CD4-positive, alpha-beta T cell treated with Interleukin-17A for 1 hour (primary cell): ENCODE measurements around the gene SLC2A6.

Source experiments
- DNase-seq: peaks from one replicate; pipeline ENCODE4 v3.0.0-alpha.2; 2020

Gene SLC2A6

DNA sequence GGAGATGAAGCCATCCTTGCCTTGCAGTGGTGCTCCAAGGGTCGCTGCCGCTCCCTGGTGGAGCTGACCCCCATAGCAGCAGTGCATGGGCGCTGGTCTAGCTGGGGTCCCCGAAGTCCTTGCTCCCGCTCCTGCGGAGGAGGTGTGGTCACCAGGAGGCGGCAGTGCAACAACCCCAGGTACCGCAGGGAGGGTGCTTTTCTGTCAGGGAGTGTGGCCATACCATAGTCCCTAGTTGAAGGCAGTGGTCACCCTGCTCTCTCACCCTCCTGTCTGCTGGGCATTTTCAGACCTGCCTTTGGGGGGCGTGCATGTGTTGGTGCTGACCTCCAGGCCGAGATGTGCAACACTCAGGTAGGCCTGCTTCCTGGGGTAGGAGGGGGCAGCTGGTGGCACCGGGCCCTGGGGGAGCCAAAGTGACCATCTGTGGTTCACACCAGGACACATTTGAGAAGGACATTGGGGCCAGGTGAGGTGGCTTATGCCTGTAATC, 45.5 kb downstream of the SLC2A6 start:
- DNase-seq = no peak

DNA sequence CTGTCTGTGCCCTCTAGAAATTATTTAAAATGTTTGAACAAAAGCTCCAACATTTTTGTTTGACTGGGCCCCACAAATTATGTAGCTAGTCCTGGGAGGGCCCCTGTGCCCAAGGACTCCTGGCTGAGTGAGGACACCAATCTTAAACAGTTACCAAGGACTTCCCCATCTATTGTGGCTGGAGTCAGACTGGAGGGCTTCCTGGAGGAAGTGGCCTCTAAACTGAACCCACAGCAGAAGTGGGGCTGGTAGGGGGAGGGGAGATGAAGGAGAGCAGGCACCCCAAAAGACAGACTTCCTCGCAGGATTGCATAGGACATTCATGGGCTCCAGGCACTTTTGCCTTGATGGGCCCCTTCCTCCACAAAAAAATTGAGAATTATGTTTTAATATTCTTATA, 48.7 kb downstream of the SLC2A6 start:
- DNase-seq = no peak

DNA sequence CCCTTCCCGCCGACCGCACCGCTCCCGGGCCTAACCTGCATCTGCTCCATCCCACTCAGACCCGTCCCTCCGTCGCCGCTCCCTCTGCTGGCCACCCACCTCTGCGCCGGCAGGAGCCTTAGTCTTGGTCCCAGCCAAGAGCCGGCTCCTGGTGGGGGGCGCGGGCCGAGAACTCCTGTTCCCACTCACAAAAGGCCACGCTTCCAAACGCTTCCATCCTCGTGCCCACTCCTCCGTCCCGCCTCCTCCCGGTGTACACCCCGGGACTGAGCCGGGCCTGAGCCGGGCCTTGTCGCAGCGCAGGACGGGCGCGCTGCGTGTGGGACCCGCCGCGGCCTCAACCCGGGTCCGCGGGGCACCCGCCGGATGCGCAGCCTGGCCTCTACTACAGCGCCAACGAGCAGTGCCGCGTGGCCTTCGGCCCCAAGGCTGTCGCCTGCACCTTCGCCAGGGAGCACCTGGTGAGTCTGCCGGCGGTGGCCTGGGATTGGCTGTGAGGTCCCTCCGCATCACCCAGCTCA, 49.2 kb downstream of the SLC2A6 start:
- DNase-seq = no peak

DNA sequence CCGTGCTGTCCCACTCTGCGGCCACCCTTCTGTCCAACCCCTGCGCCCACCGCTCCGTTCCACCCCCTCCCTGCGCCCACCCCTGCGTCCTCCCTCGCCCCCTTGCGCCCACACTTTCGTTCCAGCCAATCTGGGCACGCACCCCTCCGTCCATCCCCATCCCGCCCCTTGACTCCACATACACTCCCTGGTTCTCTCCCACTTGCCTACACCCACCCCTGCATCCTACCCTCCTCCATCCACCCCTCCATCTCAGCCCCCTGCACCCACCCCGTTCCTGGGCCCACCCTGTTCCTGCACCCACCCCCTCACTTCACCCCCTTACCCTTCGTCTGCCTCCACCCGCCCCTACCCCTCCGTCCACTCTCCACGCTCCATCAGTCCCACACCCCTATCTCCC, 49.7 kb downstream of the SLC2A6 start:
- no peak for DNase-seq

DNA sequence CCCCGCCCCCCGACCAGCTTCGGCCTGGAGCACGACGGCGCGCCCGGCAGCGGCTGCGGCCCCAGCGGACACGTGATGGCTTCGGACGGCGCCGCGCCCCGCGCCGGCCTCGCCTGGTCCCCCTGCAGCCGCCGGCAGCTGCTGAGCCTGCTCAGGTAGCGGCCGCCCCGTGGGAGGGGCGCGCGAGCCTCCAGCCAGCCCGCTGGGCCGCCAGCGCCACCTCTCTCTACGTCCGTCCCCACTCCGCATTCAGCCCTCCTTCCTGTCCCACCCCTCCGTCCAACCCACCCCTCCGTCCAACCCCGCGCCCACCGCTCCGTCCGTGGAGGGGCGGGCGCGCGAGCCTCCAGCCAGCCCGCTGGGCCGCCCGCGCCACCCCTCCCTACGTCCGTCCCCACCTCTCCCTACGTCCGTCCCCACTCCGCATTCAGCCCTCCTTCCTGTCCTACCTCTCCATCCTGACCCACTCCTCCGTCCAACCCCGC, 50.2 kb downstream of the SLC2A6 start:
- no peak for DNase-seq

DNA sequence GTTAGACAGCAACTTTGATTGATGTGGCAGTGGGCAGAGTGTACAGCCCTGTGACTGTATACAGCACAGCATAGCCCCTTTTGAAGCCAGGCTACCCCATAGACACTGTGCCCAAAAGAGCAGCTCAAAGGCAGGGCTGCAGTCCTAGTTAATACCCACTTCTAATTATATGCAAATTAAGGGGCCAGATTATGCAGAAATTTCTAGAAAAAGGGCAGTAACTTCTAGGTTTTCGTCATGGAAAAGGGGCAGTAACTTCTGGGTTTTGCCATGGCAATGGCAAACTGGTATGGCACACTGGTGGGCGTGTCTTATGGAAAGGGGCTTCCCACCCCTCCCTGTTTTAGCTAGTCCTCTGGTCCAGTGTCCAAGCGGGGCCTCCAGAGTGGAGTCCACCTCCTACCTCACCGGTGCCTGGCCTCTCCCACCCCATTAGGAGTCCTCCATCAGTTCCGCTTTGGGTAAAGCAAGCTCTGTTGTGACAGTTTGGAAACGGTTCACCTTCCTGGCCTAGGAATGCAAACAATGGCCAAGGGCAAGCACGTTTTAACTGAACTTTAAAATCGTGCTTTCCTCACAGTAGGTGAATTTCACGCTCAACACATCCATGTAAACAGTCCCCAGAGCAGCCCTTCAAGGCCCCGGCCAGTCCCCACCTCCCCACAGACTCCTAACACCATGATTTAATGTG, 51.1 kb downstream of the SLC2A6 start:
- no peak for DNase-seq

DNA sequence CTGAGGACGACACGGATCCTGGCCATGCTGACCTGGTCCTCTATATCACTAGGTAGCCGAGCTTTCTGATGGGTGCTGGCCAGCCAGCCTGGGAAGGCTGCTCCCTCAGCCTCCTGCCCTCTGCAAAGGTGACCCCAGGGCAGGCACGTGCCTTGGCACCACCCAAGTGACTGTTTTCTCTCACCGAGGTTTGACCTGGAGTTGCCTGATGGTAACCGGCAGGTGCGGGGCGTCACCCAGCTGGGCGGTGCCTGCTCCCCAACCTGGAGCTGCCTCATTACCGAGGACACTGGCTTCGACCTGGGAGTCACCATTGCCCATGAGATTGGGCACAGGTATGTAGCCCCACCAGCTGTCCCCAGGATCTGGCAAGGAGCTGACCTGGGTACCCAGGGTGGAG, 52.9 kb downstream of the SLC2A6 start:
- no peak for DNase-seq

DNA sequence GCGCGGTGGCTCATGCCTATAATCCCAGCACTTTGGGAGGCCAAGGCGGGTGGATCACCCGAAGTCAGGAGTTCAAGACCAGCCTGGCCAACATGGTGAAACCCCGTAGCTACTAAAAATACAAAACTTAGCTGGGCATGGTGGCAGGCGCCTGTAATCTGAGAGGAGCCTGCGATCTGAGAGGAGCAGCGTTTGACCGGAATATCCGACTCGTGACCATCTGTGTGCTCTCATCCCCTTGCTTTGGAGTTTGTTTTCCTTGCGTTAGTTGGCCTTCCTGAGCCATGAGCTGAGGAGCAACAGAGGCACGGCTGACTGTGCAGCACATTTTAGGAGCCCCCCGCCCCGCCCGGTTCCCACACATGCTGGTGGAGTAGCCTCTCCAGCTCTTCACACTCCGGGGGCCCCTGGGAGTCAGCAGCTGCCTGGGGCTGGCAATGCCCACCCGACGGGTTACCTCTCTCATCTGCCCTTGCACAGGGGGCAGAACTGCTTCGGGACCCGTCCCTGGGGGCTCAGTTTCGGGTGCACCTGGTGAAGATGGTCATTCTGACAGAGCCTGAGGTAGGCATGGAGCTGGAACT, 53.8 kb downstream of the SLC2A6 start:
- no peak for DNase-seq

DNA sequence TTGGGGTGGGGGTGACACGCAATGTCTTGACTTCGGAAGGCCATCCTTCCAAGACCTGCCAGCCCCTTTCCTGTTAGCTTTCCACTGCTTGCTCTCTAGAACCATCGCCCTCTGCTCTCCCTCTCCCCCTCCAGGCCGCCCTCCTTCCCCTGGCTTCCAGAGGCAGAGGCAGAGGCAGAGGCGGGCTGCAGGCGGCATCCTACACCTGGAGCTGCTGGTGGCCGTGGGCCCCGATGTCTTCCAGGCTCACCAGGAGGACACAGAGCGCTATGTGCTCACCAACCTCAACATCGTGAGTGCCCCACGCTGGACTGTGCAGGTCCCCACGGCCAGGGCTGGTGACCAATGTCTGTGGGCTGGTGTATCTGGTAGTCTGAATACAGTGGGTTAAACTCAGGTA, 54.7 kb downstream of the SLC2A6 start:
- no peak for DNase-seq

DNA sequence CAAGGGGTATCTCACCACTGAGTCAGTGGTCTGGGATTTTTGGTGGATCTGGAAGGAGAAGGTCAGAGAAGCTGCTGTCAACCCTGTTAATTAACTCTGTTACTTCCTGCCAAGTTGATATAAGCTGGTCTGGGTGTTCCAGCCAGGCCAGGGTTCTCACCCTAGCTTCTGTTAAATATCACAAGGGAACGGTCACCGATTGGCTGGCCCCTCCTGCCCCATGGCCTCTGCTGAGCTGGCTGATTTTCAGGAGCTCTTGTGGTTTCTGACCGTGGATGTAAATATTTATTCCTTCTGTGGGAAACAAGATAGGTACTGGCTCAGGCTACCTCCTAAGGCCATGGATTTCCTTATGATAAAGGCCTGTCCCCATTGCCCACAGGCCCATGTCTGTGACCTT, 55.7 kb downstream of the SLC2A6 start:
- DNase-seq = no peak

DNA sequence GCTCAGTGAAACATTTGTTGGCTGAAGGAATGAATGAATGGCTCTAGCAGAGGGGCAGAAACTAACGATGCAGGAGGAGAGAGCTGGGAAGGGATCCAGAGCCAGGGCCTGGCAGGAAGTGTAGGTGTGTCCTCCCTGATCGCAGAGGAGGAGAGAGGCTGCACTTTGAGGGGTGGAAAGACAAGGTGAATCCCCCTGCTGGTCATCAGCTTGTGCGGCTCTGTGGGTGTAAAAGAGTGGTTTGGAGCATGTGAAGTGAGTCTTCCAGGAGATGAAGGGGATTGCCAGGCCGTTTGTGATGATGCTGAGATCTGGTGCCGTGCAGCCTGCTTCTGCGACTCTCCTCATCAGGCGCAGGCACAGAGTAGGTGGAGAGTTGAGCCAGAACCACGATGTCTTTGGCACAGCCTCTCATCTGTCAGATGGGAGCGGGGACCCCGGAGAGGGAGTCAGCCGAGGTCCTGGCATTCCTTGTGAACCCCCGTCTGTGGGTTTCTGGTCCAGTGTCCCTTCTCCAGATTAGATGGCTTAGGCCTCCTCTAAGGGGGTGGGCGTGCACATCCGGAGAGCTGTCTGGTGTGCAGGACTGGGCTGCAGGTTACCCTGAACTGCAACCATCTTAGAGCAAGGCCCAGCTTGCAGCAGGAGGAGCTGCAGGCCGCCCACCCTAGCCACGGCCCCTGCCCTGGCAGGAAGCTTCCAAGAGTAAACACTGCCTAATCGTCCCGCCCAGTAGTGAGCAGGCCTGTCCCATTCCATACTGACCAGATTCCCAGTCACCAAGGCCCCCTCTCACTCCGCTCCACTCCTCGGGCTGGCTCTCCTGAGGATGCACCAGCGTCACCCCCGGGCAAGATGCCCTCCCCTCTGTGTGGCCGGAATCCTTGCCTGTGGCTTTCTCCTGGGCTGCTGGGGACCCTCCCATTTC, 57.0 kb downstream of the SLC2A6 start, which contains the start of gene ADAMTS13:
Gene ADAMTS13 (plus strand): TSS at position 753 of the 928 bp plus-strand sequence. CDS start 77 bp downstream, at position 830.
- DNase-seq = peak; percentile 38
